ENCODE results near the gene BNIP2.

BNIP2 gene

DNA sequence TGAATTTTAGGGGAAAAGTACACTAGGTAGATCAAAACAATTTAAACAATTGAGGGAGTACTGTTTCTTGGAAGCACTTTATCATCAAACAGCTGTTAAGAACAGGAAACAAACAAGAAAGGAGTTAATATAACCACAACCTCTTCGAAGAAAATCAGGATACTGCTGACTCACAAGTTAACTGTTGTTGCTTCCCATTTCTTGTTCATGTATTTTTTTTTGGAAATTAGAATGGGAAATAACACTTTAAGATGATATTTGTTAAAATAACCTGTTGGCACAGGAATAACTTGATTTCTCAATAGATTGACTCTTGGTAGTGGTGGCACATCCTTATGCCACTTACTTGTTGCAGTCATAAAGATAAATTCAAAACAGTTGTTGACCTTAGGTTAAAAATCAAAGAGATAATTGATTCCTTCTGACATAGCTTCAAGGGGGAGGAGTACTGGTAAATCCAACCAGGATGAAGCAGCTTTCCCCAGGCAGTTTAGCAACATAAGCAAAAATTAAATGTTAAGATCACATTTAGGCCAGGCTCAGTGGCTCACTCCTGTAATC, 3.3 kb downstream of the BNIP2 start:
- no peak for DNase-seq (ENCODE audit: low read depth, low spot score)
- H3K4me3 ChIP-seq (ENCODE audit: low read depth, low read length), result no peak overlapping the region
- CTCF ChIA-PET, result interaction anchor here (0.7 to 3.3 kb wide), 3 partner anchors 153 to 640 kb away, joined by 3 to 15 read pairs (median 9); no protein-coding TSS in a partner anchor
- POLR2A ChIA-PET, result interaction anchor here (0.6 kb wide), 1 partner anchor 1348 kb away, joined by 5 read pairs; no protein-coding TSS in a partner anchor
- TF ChIP-seq, protein P1, sequence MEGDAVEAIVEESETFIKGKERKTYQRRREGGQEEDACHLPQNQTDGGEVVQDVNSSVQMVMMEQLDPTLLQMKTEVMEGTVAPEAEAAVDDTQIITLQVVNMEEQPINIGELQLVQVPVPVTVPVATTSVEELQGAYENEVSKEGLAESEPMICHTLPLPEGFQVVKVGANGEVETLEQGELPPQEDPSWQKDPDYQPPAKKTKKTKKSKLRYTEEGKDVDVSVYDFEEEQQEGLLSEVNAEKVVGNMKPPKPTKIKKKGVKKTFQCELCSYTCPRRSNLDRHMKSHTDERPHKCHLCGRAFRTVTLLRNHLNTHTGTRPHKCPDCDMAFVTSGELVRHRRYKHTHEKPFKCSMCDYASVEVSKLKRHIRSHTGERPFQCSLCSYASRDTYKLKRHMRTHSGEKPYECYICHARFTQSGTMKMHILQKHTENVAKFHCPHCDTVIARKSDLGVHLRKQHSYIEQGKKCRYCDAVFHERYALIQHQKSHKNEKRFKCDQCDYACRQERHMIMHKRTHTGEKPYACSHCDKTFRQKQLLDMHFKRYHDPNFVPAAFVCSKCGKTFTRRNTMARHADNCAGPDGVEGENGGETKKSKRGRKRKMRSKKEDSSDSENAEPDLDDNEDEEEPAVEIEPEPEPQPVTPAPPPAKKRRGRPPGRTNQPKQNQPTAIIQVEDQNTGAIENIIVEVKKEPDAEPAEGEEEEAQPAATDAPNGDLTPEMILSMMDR (IDR thresholded peaks at IDR 0.05; ENCODE audit: insufficient read depth, low read length, missing control alignments), result no peak

DNA sequence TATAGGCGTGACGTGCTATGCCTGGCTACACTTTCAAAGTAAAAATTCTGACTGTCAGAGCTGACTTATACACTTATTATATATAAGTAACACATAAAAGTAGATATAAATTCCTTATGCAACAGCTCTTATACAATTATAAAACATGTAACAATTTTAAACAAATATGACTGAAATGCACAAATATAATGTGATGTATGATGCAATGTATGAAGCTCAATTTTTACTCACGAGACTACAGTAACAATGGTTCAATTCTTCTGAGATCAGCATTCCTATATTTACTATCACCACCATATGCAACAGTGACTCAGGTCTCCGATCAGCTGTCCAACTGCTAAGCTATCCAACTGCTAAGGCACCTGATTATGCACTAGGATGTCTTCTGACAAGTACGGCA, 8.2 kb downstream of the BNIP2 start:
- H3K4me3 ChIP-seq (ENCODE audit: low read depth, low read length), result no peak overlapping the region
- TF ChIP-seq, protein P1 (IDR thresholded peaks at IDR 0.05; ENCODE audit: insufficient read depth, low read length, missing control alignments), result no peak
- CTCF ChIA-PET, result interaction anchor here (2.6 kb wide), 1 partner anchor 10 kb away, joined by 8 read pairs; no protein-coding TSS in a partner anchor
- POLR2A ChIA-PET, result no interaction called here
- no peak for DNase-seq (ENCODE audit: low read depth, low spot score)

DNA sequence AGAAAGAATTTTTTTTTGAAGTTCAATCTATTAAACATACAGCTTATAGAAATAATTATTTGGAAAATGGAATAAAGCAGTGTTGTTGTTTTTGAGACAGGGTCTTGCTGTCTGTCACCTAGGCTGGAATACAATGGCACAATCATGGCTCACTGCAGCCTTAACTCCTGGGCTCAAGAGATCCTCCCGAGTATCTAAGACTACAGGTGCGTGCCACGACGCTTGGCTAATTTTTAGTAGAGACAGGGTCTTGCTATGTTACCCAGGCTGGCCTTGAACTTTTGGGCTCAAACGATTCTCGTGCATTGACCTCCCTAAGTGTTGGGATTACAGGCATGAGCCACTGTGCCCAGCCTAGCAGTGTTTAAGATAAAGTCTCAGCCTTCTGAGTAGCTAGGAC, 8.8 kb downstream of the BNIP2 start:
- H3K4me3 ChIP-seq (ENCODE audit: low read depth, low read length), result no peak overlapping the region
- no peak for DNase-seq (ENCODE audit: low read depth, low spot score)
- ChIA-PET POLR2A (no interaction called here), CTCF (interaction anchor here (2.6 kb wide), 1 partner anchor 11 kb away, joined by 8 read pairs; no protein-coding TSS in a partner anchor)
- TF ChIP-seq, protein P1 (IDR thresholded peaks at IDR 0.05; ENCODE audit: insufficient read depth, low read length, missing control alignments), result no peak

DNA sequence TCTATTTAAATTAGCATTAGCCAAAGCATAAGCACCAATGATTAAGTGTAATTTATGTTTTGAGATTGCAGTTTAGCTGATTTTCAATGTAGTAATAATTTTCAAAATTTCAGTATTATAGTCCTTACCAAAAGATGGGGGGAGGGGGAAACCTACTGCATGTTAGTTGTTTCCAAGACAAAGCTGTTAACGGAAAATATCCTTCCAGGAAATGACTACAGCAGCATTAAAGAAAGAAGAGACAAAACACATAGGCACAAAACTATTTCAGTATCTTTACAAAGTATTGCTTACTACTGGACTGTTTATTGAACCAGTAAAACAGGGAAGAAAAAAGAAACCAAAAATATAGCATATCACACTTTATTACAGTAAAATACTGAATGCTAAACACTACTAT, 10.5 kb downstream of the BNIP2 start:
- TF ChIP-seq, protein P1 (IDR thresholded peaks at IDR 0.05; ENCODE audit: insufficient read depth, low read length, missing control alignments), result no peak
- ChIA-PET CTCF (interaction anchor here (0.8 kb wide), 1 partner anchor 8 kb away, joined by 3 read pairs; no protein-coding TSS in a partner anchor), POLR2A (no interaction called here)
- H3K4me3 ChIP-seq (ENCODE audit: low read depth, low read length), result no peak overlapping the region
- no peak for DNase-seq (ENCODE audit: low read depth, low spot score)

DNA sequence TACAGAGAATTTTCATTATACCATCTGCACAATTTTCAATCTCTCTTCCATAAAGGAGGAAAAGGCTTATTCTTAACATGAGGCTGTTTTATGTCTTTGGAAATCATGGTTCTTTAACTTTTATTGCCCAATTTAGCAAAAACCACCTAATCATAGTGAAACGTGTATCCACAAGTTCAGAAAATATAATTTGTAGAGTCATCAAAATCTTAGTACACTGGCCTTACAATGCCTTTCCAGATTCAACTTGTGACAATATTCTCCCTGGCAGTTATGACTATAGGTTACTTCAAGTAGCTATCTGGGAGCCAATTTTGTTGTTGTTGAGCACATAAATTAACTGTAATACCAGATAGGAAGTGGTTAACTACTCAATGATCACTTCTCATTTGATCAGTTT, 10.9 kb downstream of the BNIP2 start:
- no peak for DNase-seq (ENCODE audit: low read depth, low spot score)
- TF ChIP-seq, protein P1 (IDR thresholded peaks at IDR 0.05; ENCODE audit: insufficient read depth, low read length, missing control alignments), result no peak
- no peak overlapping the region for H3K4me3 ChIP-seq (ENCODE audit: low read depth, low read length)
- ChIA-PET POLR2A (no interaction called here), CTCF (no interaction called here)

DNA sequence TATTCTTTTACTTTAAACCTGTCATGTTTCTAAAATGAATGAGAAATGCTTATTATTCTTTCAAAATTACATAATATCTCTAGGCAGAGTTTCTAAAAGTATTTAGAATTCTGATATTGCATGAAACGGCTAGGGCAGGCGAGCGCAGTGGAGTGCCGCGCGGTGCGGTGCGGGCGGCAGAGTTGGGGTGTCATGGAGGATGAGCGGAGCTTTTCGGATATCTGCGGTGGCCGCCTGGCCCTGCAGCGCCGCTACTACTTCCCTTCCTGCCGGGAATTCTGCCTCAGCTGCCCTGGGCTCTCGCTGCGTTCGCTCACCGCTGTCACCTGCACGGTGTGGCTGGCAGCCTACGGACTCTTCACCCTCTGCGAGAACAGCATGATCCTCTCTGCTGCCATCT, 12.6 kb downstream of the BNIP2 start:
- TF ChIP-seq, protein P1 (IDR thresholded peaks at IDR 0.05; ENCODE audit: insufficient read depth, low read length, missing control alignments), result no peak
- CTCF ChIA-PET, result no interaction called here
- no peak for DNase-seq (ENCODE audit: low read depth, low spot score)
- POLR2A ChIA-PET, result no interaction called here
- H3K4me3 ChIP-seq (ENCODE audit: low read depth, low read length), result no peak overlapping the region

Data from AG04449 (cell line).